Astrocyte (in vitro differentiated cells and primary cell): ENCODE data around the gene PRF1. TPM values are rescaled to one million over a fixed set of nuclear protein-coding genes. Genes with fewer than 3 reads are reported as not detected.

Source experiments
- DNase-seq: peaks from one replicate; pipeline ENCODE4 v3.0.0-alpha.2; 2010; ENCODE audit warnings: low read depth
- FAIRE-seq: peaks from 2 replicates; lab custom pipeline; 2011; peaks lifted over from hg19 to GRCh38; lab: Jason Lieb, UNC
- H2AFZ ChIP-seq: 2 replicates; pipeline ENCODE4 v1.6.0; 2012; ENCODE audit warnings: low read depth, low read length, inconsistent platforms
- H3K27ac ChIP-seq: 2 replicates; pipeline ENCODE4 v1.5.1; 2011; ENCODE audit warnings: low read depth, low read length, inconsistent platforms
- H3K27me3 ChIP-seq: 2 replicates; pipeline ENCODE4 v1.6.0; 2011; ENCODE audit warnings: low read length, inconsistent platforms; ENCODE audit not compliant: insufficient read depth
- H3K36me3 ChIP-seq: 2 replicates; pipeline ENCODE4 v1.5.1; 2011; ENCODE audit warnings: low read length, inconsistent platforms; ENCODE audit not compliant: insufficient read depth
- H3K4me1 ChIP-seq: 2 replicates; pipeline ENCODE4 v1.5.1; 2011; ENCODE audit warnings: low read length, inconsistent platforms; ENCODE audit not compliant: insufficient read depth
- H3K4me2 ChIP-seq: 2 replicates; pipeline ENCODE4 v1.6.0; 2012; ENCODE audit warnings: low read length, inconsistent platforms
- H3K4me3 ChIP-seq: 2 replicates; pipeline ENCODE4 v1.5.1; 2011; ENCODE audit warnings: low read depth, mild to moderate bottlenecking, low read length, inconsistent platforms; ENCODE audit not compliant: insufficient read depth
- H3K79me2 ChIP-seq: 2 replicates; pipeline ENCODE4 v1.6.0; 2012; ENCODE audit warnings: mild to moderate bottlenecking, low read length, inconsistent platforms; ENCODE audit not compliant: insufficient read depth
- H3K9ac ChIP-seq: 2 replicates; pipeline ENCODE4 v1.6.0; 2012; ENCODE audit warnings: mild to moderate bottlenecking, low read length, inconsistent platforms
- H3K9me3 ChIP-seq: 2 replicates; pipeline ENCODE4 v1.5.1; 2012; ENCODE audit warnings: low read depth, mild to moderate bottlenecking, low read length, inconsistent platforms; ENCODE audit not compliant: insufficient read depth
- H4K20me1 ChIP-seq: 2 replicates; pipeline ENCODE4 v1.6.0; 2012; ENCODE audit warnings: low read length, inconsistent platforms; ENCODE audit not compliant: insufficient read depth
- H3K27ac Mint-ChIP-seq: one replicate; pipeline ENCODE4 v1.8.0; 2021; ENCODE audit warnings: mild to moderate bottlenecking, mixed read lengths; ENCODE audit not compliant: unreplicated experiment
- H3K27me3 Mint-ChIP-seq: one replicate; pipeline ENCODE4 v1.8.0; 2021; ENCODE audit warnings: low read depth, mixed read lengths; ENCODE audit not compliant: unreplicated experiment
- H3K36me3 Mint-ChIP-seq: one replicate; pipeline ENCODE4 v1.8.0; 2021; ENCODE audit warnings: low read depth, mixed read lengths; ENCODE audit not compliant: unreplicated experiment
- H3K4me1 Mint-ChIP-seq: one replicate; pipeline ENCODE4 v1.8.0; 2021; ENCODE audit warnings: low read depth, mixed read lengths; ENCODE audit not compliant: unreplicated experiment
- H3K4me3 Mint-ChIP-seq: one replicate; pipeline ENCODE4 v1.8.0; 2021; ENCODE audit warnings: mild to moderate bottlenecking, moderate library complexity, mixed read lengths; ENCODE audit not compliant: unreplicated experiment
- H3K9me3 Mint-ChIP-seq: one replicate; pipeline ENCODE4 v1.8.0; 2021; ENCODE audit warnings: mild to moderate bottlenecking, mixed read lengths; ENCODE audit not compliant: unreplicated experiment
- CTCF ChIP-seq: IDR thresholded peaks from 2 replicates; pipeline ENCODE4 v1.5.1; 2011; ENCODE audit warnings: low read depth, mild to moderate bottlenecking, inconsistent platforms, low read length, moderate library complexity; ENCODE audit not compliant: insufficient read depth
- EZH2 ChIP-seq: IDR thresholded peaks from 2 replicates; pipeline ENCODE4 v1.6.1; 2012; ENCODE audit warnings: mild to moderate bottlenecking, low read length, inconsistent platforms; ENCODE audit not compliant: insufficient read depth
- total RNA-seq: library from RNA; stranded (reverse); gene quantifications from 2 replicates; pipeline ENCODE4 v1.2.1, GENCODE V29; 2021

Gene PRF1
- total RNA-seq, 1 donor from 2014 or later, result 0.16 TPM

- Mint-ChIP-seq H3K4me3 (no peak overlapping the region), H3K36me3 (no peaks in the 10 kb centered on the region), H3K27ac (no peak overlapping the region), H3K4me1 (peaks cover 21% of the 10 kb centered on the region), H3K9me3 (no peaks in the 10 kb centered on the region), H3K27me3 (no peaks in the 10 kb centered on the region)
- Histone ChIP-seq H3K9ac (no peak overlapping the region), H3K9me3 (no peaks in the 10 kb centered on the region), H4K20me1 (no peaks in the 10 kb centered on the region), H2AFZ (no peak overlapping the region), H3K4me1 (peaks cover 36% of the 10 kb centered on the region), H3K79me2 (no peaks in the 10 kb centered on the region), H3K4me3 (no peak overlapping the region), H3K4me2 (no peak overlapping the region), H3K27me3 (no peaks in the 10 kb centered on the region), H3K27ac (no peak overlapping the region), H3K36me3 (no peaks in the 10 kb centered on the region)
- FAIRE-seq (no peak), DNase-seq (no peak)
- TF ChIP-seq EZH2, result no peak
- TF ChIP-seq CTCF, result no peak
Observed at GRCh38 chr10:70613941-70614340, 11.4 kb upstream of the PRF1 start.

GRCh38 chr10:70607936-70608335, 5.4 kb upstream of the PRF1 start:
- no peaks in the 10 kb centered on the region for H3K36me3 Mint-ChIP-seq
- DNase-seq (no peak), FAIRE-seq (no peak)
- no peak for TF ChIP-seq CTCF
- no peak for TF ChIP-seq EZH2
- Histone ChIP-seq H4K20me1 (no peaks in the 10 kb centered on the region), H3K4me2 (no peak overlapping the region), H2AFZ (no peak overlapping the region), H3K4me1 (no peaks in the 10 kb centered on the region), H3K36me3 (no peaks in the 10 kb centered on the region), H3K9ac (no peak overlapping the region), H3K79me2 (no peaks in the 10 kb centered on the region), H3K9me3 (no peaks in the 10 kb centered on the region), H3K4me3 (no peak overlapping the region), H3K27ac (no peak overlapping the region), H3K27me3 (no peaks in the 10 kb centered on the region)
- no peaks in the 10 kb centered on the region for H3K4me1 Mint-ChIP-seq
- no peak overlapping the region for H3K27ac Mint-ChIP-seq
- peaks cover 6% of the 10 kb centered on the region for H3K27me3 Mint-ChIP-seq
- no peak overlapping the region for H3K4me3 Mint-ChIP-seq
- peaks cover 3% of the 10 kb centered on the region for H3K9me3 Mint-ChIP-seq

- H3K9me3 Mint-ChIP-seq, result peaks cover 3% of the 10 kb centered on the region
- no peak overlapping the region for H3K27ac ChIP-seq
- no peaks in the 10 kb centered on the region for H3K79me2 ChIP-seq
- no peaks in the 10 kb centered on the region for H3K4me1 Mint-ChIP-seq
- no peak overlapping the region for H3K4me2 ChIP-seq
- no peaks in the 10 kb centered on the region for H3K36me3 ChIP-seq
- H3K27me3 ChIP-seq, result no peaks in the 10 kb centered on the region
- FAIRE-seq (no peak), DNase-seq (no peak)
- no peak overlapping the region for H3K27ac Mint-ChIP-seq
- no peaks in the 10 kb centered on the region for H3K4me1 ChIP-seq
- no peaks in the 10 kb centered on the region for H3K9me3 ChIP-seq
- no peak overlapping the region for H2AFZ ChIP-seq
- H3K9ac ChIP-seq, result no peak overlapping the region
- no peaks in the 10 kb centered on the region for H3K36me3 Mint-ChIP-seq
- TF ChIP-seq CTCF (no peak), EZH2 (no peak)
- no peaks in the 10 kb centered on the region for H4K20me1 ChIP-seq
- peaks cover 9% of the 10 kb centered on the region for H3K27me3 Mint-ChIP-seq
- H3K4me3 Mint-ChIP-seq, result no peak overlapping the region
- no peak overlapping the region for H3K4me3 ChIP-seq
Observed at GRCh38 chr10:70605161-70605560, 2.6 kb upstream of the PRF1 start.
